IPS DF 6.9 (cell line): Measurements from ENCODE around the gene RPP14.

Experiments
- DNase-seq: peaks from one replicate; pipeline ENCODE4 v3.0.0-alpha.2; 2013; ENCODE audit warnings: low read depth, low spot score
- H3K27ac ChIP-seq: one replicate; pipeline ENCODE4 v1.5.1; 2013; ENCODE audit warnings: low read length, control low read depth
- H3K27me3 ChIP-seq: 2 replicates; pipeline ENCODE4 v1.6.1; 2013; ENCODE audit warnings: mild to moderate bottlenecking, low read length; ENCODE audit not compliant: control insufficient read depth, insufficient read depth
- H3K36me3 ChIP-seq: 2 replicates; pipeline ENCODE4 v1.6.1; 2013; ENCODE audit warnings: low read length; ENCODE audit not compliant: control insufficient read depth, insufficient read depth
- H3K4me1 ChIP-seq: 2 replicates; pipeline ENCODE4 v1.6.1; 2013; ENCODE audit warnings: low read length; ENCODE audit not compliant: control insufficient read depth, insufficient read depth
- H3K4me3 ChIP-seq: 2 replicates; pipeline ENCODE4 v1.5.1; 2013; ENCODE audit warnings: mild to moderate bottlenecking, low read length
- H3K9me3 ChIP-seq: 2 replicates; pipeline ENCODE4 v1.6.1; 2013; ENCODE audit warnings: low read length, inconsistent platforms; ENCODE audit not compliant: control insufficient read depth, insufficient read depth
- WGBS: extraction: QIAGEN DNeasy Blood & Tissue Kit; methylation state at CpG from one replicate; pipeline ENCODE4 v1.1.7; 2013; ENCODE audit warnings: mixed read lengths, missing lambda C conversion rate; ENCODE audit not compliant: insufficient read length, insufficient coverage; 5-methylcytosine and 5-hydroxymethylcytosine counted together

Gene RPP14

GRCh38 chr3:58317811-58318210 is 11.8 kb downstream of the RPP14 start:
- H3K9me3 ChIP-seq = no peaks in the 10 kb centered on the region
- H3K27me3 ChIP-seq = no peaks in the 10 kb centered on the region
- DNase-seq = no peak
- H3K4me1 ChIP-seq = peaks cover 4% of the 10 kb centered on the region; the same call in 1 of the 2 replicates
- H3K27ac ChIP-seq = no peak overlapping the region
- no CpG with 5 or more reads among the region's 2 CpGs for WGBS
- no peak overlapping the region for H3K4me3 ChIP-seq
- H3K36me3 ChIP-seq = peaks cover 10% of the 10 kb centered on the region; the same call in 1 of the 2 replicates

GRCh38 chr3:58321791-58322190 is 15.7 kb downstream of the RPP14 start:
- no CpG with 5 or more reads among the region's 7 CpGs for WGBS
- Histone ChIP-seq H3K4me1 (peaks cover 4% of the 10 kb centered on the region; the same call in 1 of the 2 replicates), H3K9me3 (no peaks in the 10 kb centered on the region), H3K27me3 (no peaks in the 10 kb centered on the region), H3K27ac (no peak overlapping the region), H3K4me3 (no peak overlapping the region), H3K36me3 (no peaks in the 10 kb centered on the region; the same call in 1 of the 2 replicates)
- peak; percentile 55 for DNase-seq

DNA sequence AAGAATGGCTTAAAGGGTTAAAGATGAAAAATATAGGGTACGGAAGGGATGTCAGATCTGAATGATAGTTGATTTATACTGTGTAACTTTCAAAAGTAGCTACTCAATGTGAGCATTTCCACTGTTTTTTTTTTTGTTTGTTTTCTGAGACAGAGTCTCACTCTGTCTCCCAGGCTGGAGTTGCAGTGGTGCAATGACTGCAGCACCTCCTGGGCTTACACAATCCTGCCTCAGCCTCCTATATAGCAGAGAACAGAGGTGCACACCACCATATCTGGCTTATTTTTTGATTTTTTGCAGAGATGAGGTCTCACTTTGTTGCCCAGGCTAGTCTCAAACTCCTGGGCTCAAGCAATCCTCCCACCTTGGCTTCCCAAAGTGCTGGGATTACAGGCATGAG is 16.7 kb downstream of the RPP14 start:
- Histone ChIP-seq H3K27me3 (no peaks in the 10 kb centered on the region), H3K4me1 (peaks cover 4% of the 10 kb centered on the region; the same call in 1 of the 2 replicates), H3K36me3 (no peaks in the 10 kb centered on the region; the same call in 1 of the 2 replicates), H3K27ac (no peak overlapping the region), H3K9me3 (no peaks in the 10 kb centered on the region), H3K4me3 (no peak overlapping the region)
- DNase-seq = no peak
- WGBS = no CpG with 5 or more reads among the region's 1 CpG

DNA sequence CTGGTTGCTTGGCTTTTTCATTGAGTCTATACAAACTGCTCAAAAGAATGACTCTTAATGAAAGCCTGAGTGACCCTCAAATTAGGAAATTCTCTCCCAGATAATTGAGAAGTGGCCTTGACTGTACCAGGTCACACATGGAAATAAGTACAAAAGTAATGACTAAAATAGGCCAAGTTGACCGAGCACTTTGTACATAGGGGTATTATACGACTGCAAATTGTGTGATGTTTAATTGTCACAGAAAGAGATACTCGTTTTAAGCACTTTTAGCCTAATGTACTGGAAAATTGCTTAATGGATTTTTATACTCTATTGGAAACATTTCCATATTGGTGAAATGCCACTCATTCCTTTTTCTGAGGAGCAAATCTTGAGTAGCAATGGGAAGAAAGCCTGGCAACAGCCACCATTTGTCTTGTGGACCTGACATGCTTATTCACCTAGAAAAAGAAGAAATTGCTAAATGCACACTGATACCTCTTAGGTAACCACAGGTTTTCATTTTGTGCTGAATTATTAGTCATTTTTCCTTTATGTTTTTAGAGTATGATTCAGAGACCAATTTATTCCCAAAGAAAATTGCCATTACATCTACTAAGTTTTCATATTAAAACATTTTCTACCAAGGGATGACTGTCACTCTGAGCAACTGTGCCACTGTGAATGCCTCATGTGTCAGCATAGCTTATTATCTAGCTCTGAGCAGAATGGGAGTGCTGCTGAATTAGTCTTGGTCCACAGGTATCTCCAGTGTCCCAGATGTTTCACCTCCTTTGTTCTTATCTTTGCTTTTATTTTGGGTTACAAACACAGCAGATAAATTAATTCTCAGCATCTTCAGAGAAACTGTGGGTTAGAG is 17.7 kb downstream of the RPP14 start:
- no peak overlapping the region for H3K27ac ChIP-seq
- WGBS = no CpG with 5 or more reads among the region's 3 CpGs
- H3K36me3 ChIP-seq = no peaks in the 10 kb centered on the region
- no peaks in the 10 kb centered on the region for H3K27me3 ChIP-seq
- DNase-seq = no peak
- H3K4me1 ChIP-seq = peaks cover 4% of the 10 kb centered on the region; the same call in 1 of the 2 replicates
- no peak overlapping the region for H3K4me3 ChIP-seq
- no peaks in the 10 kb centered on the region for H3K9me3 ChIP-seq

DNA sequence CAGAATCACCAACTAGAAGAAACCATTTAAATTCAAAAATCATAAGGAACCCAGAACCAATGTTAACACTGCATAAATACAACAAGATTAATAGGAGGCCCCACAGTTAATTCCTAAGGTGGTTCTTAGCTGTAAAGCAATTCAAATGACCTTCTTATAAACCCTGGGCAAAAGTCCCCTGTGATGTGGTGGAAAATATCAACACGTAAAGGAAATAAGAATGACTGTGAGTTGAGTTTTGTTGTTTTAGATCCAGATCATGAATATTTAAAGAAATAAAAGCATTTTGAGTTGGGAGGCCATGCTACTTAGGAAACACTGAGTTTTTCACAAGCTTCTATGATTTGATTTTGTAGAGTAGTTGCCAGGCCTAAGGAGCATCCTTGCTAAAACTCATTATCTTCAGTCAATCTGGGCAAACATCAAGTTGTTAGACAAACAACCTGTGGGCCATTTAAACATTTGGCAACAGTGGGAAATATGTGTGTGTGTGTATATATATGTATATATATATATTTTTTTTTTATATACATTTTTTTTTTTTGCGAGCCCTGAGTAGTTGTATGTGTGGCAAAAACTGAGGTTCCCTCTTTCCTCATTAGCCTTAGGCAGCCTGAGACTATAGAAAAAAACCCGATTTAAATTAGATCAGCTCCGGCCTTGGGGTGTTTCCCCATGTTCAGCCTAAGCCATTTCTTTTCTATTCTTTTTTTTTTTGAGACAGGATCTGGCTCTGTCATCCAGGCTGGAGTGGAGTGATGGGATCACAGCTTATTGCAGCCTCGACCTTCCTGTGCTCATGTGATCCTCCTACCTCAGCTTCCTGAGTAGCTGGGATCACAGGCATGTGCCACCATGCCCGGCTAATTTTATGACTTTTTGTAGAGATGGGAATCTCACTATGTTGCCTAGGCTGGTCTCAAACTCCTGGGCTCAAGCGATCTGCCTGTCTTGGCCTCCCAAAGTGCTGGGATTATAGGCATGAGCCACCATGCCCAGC is 18.6 kb downstream of the RPP14 start:
- Histone ChIP-seq H3K36me3 (no peaks in the 10 kb centered on the region), H3K9me3 (no peaks in the 10 kb centered on the region), H3K27ac (no peak overlapping the region), H3K27me3 (no peaks in the 10 kb centered on the region), H3K4me1 (peaks cover 4% of the 10 kb centered on the region; the same call in 1 of the 2 replicates), H3K4me3 (no peak overlapping the region)
- WGBS = no CpG with 5 or more reads among the region's 7 CpGs
- no peak for DNase-seq

GRCh38 chr3:58325525-58325992 is 19.5 kb downstream of the RPP14 start:
- Histone ChIP-seq H3K9me3 (no peaks in the 10 kb centered on the region), H3K36me3 (no peaks in the 10 kb centered on the region), H3K27me3 (no peaks in the 10 kb centered on the region), H3K4me3 (no peak overlapping the region), H3K27ac (no peak overlapping the region), H3K4me1 (peaks cover 4% of the 10 kb centered on the region; the same call in 1 of the 2 replicates)
- no peak for DNase-seq
- no CpG with 5 or more reads among the region's 2 CpGs for WGBS

DNA sequence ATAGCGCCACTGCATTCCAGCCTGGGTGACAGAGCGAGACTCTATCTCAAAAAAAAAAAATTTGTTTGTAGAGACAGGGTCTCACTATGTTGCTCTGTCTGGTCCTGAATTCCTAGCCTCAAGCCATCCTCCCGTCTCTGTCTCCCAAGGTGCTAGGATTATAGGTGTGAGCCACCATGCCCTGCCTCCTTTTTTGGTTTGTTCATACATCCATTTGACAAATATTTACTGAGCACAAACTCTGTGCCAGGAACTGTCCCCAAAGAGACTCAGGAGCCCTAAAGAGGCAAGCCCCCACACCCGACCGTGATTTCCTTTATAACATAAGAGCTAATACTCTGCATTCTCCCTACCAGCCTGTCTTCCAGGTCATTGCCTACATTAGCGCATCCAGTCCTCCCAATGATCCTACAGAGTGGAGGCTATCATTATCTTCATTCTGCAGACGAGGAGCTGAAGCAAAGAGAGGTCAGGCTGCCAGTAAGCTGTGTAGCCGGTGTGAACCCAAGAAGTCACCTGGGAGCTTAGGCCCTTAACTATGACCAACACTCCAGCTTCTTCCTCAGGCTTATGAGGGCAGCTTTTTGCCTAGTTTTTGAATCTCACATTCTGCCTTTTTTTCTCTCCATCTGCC is 20.3 kb downstream of the RPP14 start:
- Histone ChIP-seq H3K27me3 (no peaks in the 10 kb centered on the region), H3K27ac (no peak overlapping the region), H3K4me3 (no peak overlapping the region), H3K9me3 (no peaks in the 10 kb centered on the region), H3K4me1 (peaks cover under 1% of the 10 kb centered on the region; the same call in 1 of the 2 replicates), H3K36me3 (no peaks in the 10 kb centered on the region)
- no CpG with 5 or more reads among the region's 8 CpGs for WGBS
- DNase-seq = no peak

GRCh38 chr3:58329150-58329921 is 23.3 kb downstream of the RPP14 start:
- no CpG with 5 or more reads among the region's 8 CpGs for WGBS
- Histone ChIP-seq H3K36me3 (no peaks in the 10 kb centered on the region), H3K27ac (no peak overlapping the region), H3K4me1 (no peaks in the 10 kb centered on the region), H3K27me3 (no peaks in the 10 kb centered on the region), H3K9me3 (no peaks in the 10 kb centered on the region), H3K4me3 (no peak overlapping the region)
- DNase-seq = no peak

GRCh38 chr3:58329922-58330413 is 23.9 kb downstream of the RPP14 start:
- WGBS = no CpG with 5 or more reads among the region's 5 CpGs
- Histone ChIP-seq H3K27me3 (no peaks in the 10 kb centered on the region), H3K9me3 (no peaks in the 10 kb centered on the region), H3K4me3 (no peak overlapping the region), H3K27ac (no peak overlapping the region), H3K36me3 (no peaks in the 10 kb centered on the region), H3K4me1 (no peaks in the 10 kb centered on the region)
- no peak for DNase-seq
